OCI-LY1 (cell line): ENCODE measurements around the gene IPO4.
A peak's percentile ranks its signal among the peaks of the same experiment; 100 is the strongest.

Experiments
- H2AFZ ChIP-seq: fragments of 200-600 bp; sonication (generic), shearing (Covaris generic); 2 replicates; pipeline ENCODE4 v1.6.0; 2014; ENCODE audit warnings: antibody characterized with exemption, mild to moderate bottlenecking, low read length
- H3F3A ChIP-seq: fragments of 200-600 bp; sonication (generic), shearing (Covaris generic); 2 replicates; pipeline ENCODE4 v1.6.0; 2014; ENCODE audit warnings: mild to moderate bottlenecking, antibody characterized with exemption, low read length, moderate library complexity; ENCODE audit not compliant: insufficient read depth
- H3K27ac ChIP-seq: fragments of 200-600 bp; sonication (generic); 2 replicates; pipeline ENCODE4 v1.5.1; 2014; ENCODE audit warnings: low read length, mixed run types, mild to moderate bottlenecking, low read depth; ENCODE audit not compliant: poor library complexity, severe bottlenecking
- H3K27me3 ChIP-seq: fragments of 200-600 bp; sonication (generic); 2 replicates; pipeline ENCODE4 v1.6.0; 2014; ENCODE audit warnings: antibody characterized with exemption, mild to moderate bottlenecking, low read length, moderate library complexity; ENCODE audit not compliant: insufficient read depth
- H3K36me3 ChIP-seq: fragments of 200-600 bp; sonication (generic); 2 replicates; pipeline ENCODE4 v1.6.1; 2014; ENCODE audit warnings: mild to moderate bottlenecking, antibody characterized with exemption, low read length, moderate library complexity, mixed read lengths; ENCODE audit not compliant: insufficient read depth
- H3K4me1 ChIP-seq: fragments of 200-600 bp; sonication (generic); 2 replicates; pipeline ENCODE4 v1.5.1; 2014; ENCODE audit warnings: mild to moderate bottlenecking, low read length, moderate library complexity; ENCODE audit not compliant: insufficient read depth, severe bottlenecking
- H3K4me2 ChIP-seq: fragments of 200-600 bp; sonication (generic), shearing (Covaris generic); 2 replicates; pipeline ENCODE4 v1.6.1; 2014; ENCODE audit warnings: low read length
- H3K4me3 ChIP-seq: fragments of 200-600 bp; sonication (generic); 2 replicates; pipeline ENCODE4 v1.5.1; 2014; ENCODE audit warnings: low read length, low read depth, mild to moderate bottlenecking, mixed read lengths; ENCODE audit not compliant: poor library complexity, severe bottlenecking
- H3K79me2 ChIP-seq: fragments of 200-600 bp; shearing (Covaris generic); 2 replicates; pipeline ENCODE4 v1.6.1; 2016; ENCODE audit warnings: mixed run types, low read length, mixed read lengths; ENCODE audit not compliant: insufficient read depth
- H3K9ac ChIP-seq: fragments of 200-600 bp; sonication (generic), shearing (Covaris generic); 2 replicates; pipeline ENCODE4 v1.6.1; 2014; ENCODE audit warnings: mild to moderate bottlenecking, low read length, mixed read lengths
- H3K9me2 ChIP-seq: fragments of 200-600 bp; sonication (generic), shearing (Covaris generic); 2 replicates; pipeline ENCODE4 v1.6.1; 2014; ENCODE audit warnings: low read depth, mild to moderate bottlenecking, low read length, mixed read lengths
- H3K9me3 ChIP-seq: fragments of 200-600 bp; shearing (Covaris generic); 2 replicates; pipeline ENCODE4 v1.6.1; 2014; ENCODE audit warnings: low read length, mixed read lengths
- H4K20me1 ChIP-seq: fragments of 200-600 bp; sonication (generic), shearing (Covaris generic); 2 replicates; pipeline ENCODE4 v1.6.0; 2016; ENCODE audit warnings: mild to moderate bottlenecking, low read length; ENCODE audit not compliant: insufficient read depth
- CTCF ChIP-seq: fragments of 200-600 bp; sonication (generic), shearing (Covaris generic); IDR thresholded peaks from 2 replicates; pipeline ENCODE4 v1.5.1; 2017; ENCODE audit warnings: mild to moderate bottlenecking, antibody characterized with exemption, low read length, moderate library complexity, mixed read lengths
- EZH2 ChIP-seq: fragments of 200-600 bp; sonication (generic), shearing (Covaris generic); IDR thresholded peaks from 2 replicates; pipeline ENCODE4 v1.8.0; 2017; ENCODE audit warnings: borderline replicate concordance, mixed run types, mild to moderate bottlenecking, antibody characterized with exemption, low read length, moderate library complexity, mixed read lengths

The IPO4 gene

GRCh38 chr14:24198814-24199524, 10.4 kb upstream of the IPO4 start:
- Histone ChIP-seq H3K4me2 (no peak overlapping the region), H3K4me3 (no peak overlapping the region), H3K9me2 (no peaks in the 10 kb centered on the region), H3F3A (no peaks in the 10 kb centered on the region), H3K79me2 (no peaks in the 10 kb centered on the region), H3K27ac (no peak overlapping the region), H3K36me3 (peaks cover 40% of the 10 kb centered on the region), H3K27me3 (no peaks in the 10 kb centered on the region), H2AFZ (no peak overlapping the region), H3K4me1 (peaks cover 29% of the 10 kb centered on the region), H3K9me3 (peaks cover 5% of the 10 kb centered on the region; the same call in 1 of the 2 replicates), H3K9ac (no peak overlapping the region), H4K20me1 (no peaks in the 10 kb centered on the region)
- TF ChIP-seq CTCF (no peak), EZH2 (no peak)

- peaks cover 29% of the 10 kb centered on the region for H3K4me1 ChIP-seq
- H3K4me3 ChIP-seq, result peak overlapping the region; percentile 89
- H3K9me3 ChIP-seq, result peaks cover 5% of the 10 kb centered on the region; the same call in 1 of the 2 replicates
- no peaks in the 10 kb centered on the region for H3F3A ChIP-seq
- H3K9ac ChIP-seq, result peak overlapping the region; percentile 96
- no peaks in the 10 kb centered on the region for H3K27me3 ChIP-seq
- H3K9me2 ChIP-seq, result no peaks in the 10 kb centered on the region
- no peaks in the 10 kb centered on the region for H4K20me1 ChIP-seq
- peak overlapping the region; percentile 97 for H3K4me2 ChIP-seq
- TF ChIP-seq CTCF, result no peak
- TF ChIP-seq EZH2, result no peak
- peak overlapping the region; percentile 92 for H3K27ac ChIP-seq
- H3K79me2 ChIP-seq, result no peaks in the 10 kb centered on the region
- peaks cover 41% of the 10 kb centered on the region for H3K36me3 ChIP-seq
- H2AFZ ChIP-seq, result no peak overlapping the region
Observed at GRCh38 chr14:24197056-24197450, 8.4 kb upstream of the IPO4 start.

GRCh38 chr14:24196071-24197055, 7.7 kb upstream of the IPO4 start:
- Histone ChIP-seq H3K9ac (peak overlapping the region; percentile 96), H3K27me3 (no peaks in the 10 kb centered on the region), H3K4me2 (peak overlapping the region; percentile 97), H3K4me3 (peak overlapping the region; percentile 89), H3K9me3 (peaks cover 4% of the 10 kb centered on the region; the same call in 1 of the 2 replicates), H3K27ac (peak overlapping the region; percentile 92), H3K79me2 (no peaks in the 10 kb centered on the region), H3F3A (no peaks in the 10 kb centered on the region), H3K4me1 (peaks cover 29% of the 10 kb centered on the region), H2AFZ (no peak overlapping the region), H4K20me1 (no peaks in the 10 kb centered on the region), H3K36me3 (peaks cover 39% of the 10 kb centered on the region), H3K9me2 (no peaks in the 10 kb centered on the region)
- TF ChIP-seq EZH2 (no peak), CTCF (no peak)
